Neural cell (in vitro differentiated cells): ENCODE measurements around the gene OR5C1.

Experiments used
- CTCF ChIP-seq: fragments of 450-650 bp; IDR thresholded peaks from 2 replicates; pipeline ENCODE4 v1.5.1; 2014; ENCODE audit warnings: antibody characterized with exemption, mild to moderate bottlenecking, moderate library complexity; ENCODE audit not compliant: poor library complexity, severe bottlenecking
- EP300 ChIP-seq: fragments of 450-650 bp; conservative IDR thresholded peaks from 2 replicates; pipeline ENCODE4 v1.6.1; 2014; ENCODE audit warnings: antibody characterized with exemption, mild to moderate bottlenecking, moderate library complexity; ENCODE audit not compliant: poor library complexity, severe bottlenecking
- EZH2 ChIP-seq: fragments of 200-600, 300-800 bp; shearing (Covaris generic), sonication (generic); IDR thresholded peaks from 2 replicates; pipeline ENCODE4 v1.6.1; 2014; ENCODE audit warnings: antibody characterized with exemption, low read length, borderline replicate concordance, mild to moderate bottlenecking; ENCODE audit not compliant: insufficient read depth, poor library complexity, severe bottlenecking
- POLR2AphosphoS5 ChIP-seq: IDR thresholded peaks from 2 replicates; pipeline ENCODE4 v1.6.1; 2012
- RAD21 ChIP-seq: fragments of 450-650 bp; conservative IDR thresholded peaks from 2 replicates; pipeline ENCODE4 v1.6.1; 2014; ENCODE audit warnings: antibody characterized with exemption, mild to moderate bottlenecking, moderate library complexity
- SMC3 ChIP-seq: fragments of 450-650 bp; conservative IDR thresholded peaks from 2 replicates; pipeline ENCODE4 v1.6.1; 2014; ENCODE audit warnings: antibody characterized with exemption, mild to moderate bottlenecking, moderate library complexity; ENCODE audit not compliant: poor library complexity
- TAF1 ChIP-seq: IDR thresholded peaks from 2 replicates; pipeline ENCODE4 v1.6.1; 2012; ENCODE audit warnings: low read depth
- TF ChIP-seq, protein P1 (sequence below): IDR thresholded peaks from 2 replicates; pipeline ENCODE4 v1.6.1; 2012; ENCODE audit warnings: borderline replicate concordance

DNA sequence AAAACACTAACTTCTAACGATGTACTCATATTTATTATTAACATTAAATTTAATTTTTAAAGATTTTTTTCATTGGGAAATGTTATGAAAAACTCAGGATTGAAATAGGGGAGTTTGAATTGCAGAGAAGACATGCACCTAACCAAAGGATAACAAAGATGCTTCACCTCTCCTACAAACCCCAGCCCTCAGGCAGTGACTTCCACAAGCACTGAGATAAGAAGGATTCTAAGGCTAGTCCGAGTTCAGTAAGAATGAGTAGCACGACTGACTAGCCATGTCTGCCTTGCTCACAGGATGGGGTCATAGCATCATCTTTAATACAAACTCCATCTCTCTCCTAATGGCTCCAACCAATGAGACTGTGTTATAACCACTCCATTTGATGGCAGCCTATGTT lies 7.1 kb upstream of the OR5C1 start:
- TF ChIP-seq CTCF (no peak), EZH2 (no peak), POLR2AphosphoS5 (no peak), EP300 (no peak), RAD21 (no peak), TAF1 (no peak), SMC3 (no peak)
- TF ChIP-seq, protein P1, sequence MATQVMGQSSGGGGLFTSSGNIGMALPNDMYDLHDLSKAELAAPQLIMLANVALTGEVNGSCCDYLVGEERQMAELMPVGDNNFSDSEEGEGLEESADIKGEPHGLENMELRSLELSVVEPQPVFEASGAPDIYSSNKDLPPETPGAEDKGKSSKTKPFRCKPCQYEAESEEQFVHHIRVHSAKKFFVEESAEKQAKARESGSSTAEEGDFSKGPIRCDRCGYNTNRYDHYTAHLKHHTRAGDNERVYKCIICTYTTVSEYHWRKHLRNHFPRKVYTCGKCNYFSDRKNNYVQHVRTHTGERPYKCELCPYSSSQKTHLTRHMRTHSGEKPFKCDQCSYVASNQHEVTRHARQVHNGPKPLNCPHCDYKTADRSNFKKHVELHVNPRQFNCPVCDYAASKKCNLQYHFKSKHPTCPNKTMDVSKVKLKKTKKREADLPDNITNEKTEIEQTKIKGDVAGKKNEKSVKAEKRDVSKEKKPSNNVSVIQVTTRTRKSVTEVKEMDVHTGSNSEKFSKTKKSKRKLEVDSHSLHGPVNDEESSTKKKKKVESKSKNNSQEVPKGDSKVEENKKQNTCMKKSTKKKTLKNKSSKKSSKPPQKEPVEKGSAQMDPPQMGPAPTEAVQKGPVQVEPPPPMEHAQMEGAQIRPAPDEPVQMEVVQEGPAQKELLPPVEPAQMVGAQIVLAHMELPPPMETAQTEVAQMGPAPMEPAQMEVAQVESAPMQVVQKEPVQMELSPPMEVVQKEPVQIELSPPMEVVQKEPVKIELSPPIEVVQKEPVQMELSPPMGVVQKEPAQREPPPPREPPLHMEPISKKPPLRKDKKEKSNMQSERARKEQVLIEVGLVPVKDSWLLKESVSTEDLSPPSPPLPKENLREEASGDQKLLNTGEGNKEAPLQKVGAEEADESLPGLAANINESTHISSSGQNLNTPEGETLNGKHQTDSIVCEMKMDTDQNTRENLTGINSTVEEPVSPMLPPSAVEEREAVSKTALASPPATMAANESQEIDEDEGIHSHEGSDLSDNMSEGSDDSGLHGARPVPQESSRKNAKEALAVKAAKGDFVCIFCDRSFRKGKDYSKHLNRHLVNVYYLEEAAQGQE, result no peak
